Measurements from ENCODE around the gene ADCY5.
A peak's percentile ranks its signal among the peaks of the same experiment; 100 is the strongest.

The ADCY5 gene

DNA sequence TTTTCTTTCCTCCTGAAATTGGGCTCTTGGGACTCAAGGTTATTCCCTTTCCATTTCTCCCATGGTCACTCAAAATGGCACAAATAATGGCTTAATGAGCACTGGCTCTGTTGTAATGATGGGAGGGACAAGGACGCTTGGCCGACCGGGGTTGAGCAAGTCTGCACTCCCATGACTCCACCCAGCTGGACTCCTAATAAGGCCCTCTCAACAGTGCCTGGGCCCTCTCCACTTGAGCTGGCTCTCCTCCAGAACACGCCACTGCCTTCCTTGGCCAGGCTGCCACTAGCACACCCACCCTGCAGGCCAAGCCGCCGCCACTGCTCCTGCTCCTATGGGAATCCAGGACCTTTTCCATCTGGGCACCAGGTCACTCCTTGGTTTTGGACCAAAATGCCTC is 42.3 kb downstream of the ADCY5 start:
- DNase-seq (ENCODE audit: low spot score): no peak

DNA sequence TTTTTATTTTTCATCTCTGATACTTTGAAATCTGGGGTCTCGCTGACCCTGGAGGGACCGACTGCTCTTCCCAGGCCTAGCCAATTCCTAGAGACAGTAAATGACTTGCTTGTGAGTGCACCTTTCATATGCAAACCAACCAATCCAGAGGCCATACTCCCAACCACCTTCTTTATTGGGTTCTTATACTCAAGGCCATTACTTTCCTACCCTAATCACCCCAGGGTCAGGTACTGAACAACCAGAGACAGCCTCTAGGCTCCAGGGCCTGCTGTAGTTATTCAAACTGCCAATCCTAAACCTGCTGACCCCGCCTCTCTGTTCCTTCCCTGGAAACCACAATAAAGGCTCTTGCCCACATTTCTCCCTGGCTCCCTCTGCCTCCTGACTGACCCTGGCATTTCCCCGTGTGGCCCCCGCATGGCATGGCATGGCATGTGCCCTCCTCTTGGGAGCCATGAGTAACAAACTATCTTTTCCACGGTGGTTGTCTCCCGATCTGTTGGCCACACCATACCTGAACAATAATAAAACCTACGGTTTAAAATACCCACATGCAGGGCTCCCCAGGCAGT is 42.9 kb downstream of the ADCY5 start:
- DNase-seq (ENCODE audit: low spot score): no peak

DNA sequence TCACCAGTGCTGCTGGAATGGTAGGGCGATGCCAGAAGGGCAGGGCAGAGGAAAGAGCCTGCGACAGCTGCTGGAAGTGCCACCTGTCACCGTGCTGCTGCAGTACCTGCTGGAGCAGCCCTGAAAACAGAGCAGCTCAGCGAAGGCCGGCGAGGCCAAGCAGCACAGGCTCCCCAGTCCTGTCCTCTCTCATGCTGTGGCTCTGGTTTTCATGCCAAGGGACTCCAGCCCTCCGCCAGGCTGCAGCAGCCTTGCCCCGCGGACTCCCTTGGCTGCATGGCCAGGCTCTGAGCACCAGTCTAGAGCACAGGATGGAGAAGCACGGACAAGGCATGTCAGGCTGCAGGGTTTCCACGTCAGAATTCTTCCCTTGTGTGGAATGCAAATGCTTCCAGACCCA is 43.9 kb downstream of the ADCY5 start:
- DNase-seq (ENCODE audit: low spot score): no peak

DNA sequence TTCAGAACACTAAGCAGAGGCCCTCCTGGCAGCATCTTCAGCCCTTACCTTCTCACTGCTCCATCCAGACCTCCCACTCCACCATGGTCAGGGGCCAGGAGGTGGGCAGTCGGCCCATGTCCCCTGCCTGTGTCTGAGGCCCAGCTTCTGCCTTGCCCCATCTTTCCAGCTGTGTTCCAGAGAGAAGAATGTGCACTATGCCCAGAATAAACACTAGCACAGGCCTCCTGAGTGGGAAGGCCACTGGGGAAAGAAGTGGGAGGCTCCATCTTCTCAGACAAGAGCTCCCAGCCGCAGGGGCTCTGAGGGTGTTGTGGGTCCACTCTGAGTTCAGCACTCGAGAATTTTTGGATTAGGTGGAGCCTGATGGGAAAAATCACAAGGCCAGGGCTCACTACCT is 44.5 kb downstream of the ADCY5 start:
- no peak for DNase-seq (ENCODE audit: low spot score)

DNA sequence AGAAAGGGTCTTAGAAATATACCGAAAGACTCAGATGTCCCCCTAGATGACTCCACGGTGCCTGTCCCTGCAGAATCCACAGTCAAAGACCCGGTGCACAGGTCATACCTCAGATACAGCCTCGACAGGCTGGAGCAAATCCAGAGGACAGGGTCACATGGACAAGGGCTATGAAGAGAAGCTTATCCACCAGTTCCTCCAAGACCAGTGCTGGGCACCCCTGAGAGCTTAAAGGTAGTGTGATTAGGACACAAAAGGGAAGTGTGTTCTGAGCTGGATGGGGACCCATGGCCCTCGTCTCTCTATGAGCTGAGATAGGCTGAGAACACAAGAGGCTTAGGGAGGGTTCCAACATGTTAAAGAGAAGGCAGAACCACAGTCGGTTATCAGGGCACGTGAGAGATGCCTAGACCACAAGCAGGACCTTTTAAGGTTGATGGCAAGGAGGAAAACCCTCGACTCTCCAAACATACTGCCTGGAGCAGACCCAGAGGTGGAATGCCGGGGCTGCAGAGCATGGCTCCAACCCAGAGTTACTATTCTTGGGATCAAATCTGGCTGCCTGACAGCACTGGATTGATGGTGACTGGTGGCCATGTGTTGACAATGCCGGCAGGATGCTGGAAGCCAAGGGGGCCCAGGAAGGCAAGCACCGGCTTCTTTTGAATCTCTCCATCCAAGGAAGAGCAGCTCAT is 46.9 kb downstream of the ADCY5 start:
- DNase-seq (ENCODE audit: low spot score): no peak

DNA sequence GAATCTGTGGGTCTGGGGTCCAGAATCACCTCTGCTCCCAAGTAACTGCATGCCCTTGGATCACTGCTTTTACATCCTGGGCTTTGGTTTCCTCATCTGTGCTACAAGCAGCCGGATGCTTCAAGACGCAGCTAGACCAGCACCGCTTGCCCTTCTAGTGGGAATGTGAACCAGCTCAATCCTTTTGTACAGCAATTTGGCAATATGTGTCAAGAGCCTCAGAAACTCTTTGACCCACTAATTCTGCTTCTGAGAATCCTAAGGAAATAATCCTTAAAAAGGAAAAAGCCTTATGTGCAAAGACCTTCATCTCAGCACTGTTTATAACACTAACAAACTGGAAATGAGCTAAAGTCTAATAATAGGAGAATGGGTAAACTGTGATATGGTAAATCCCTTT is 48.7 kb downstream of the ADCY5 start:
- no peak for DNase-seq (ENCODE audit: low spot score)

DNA sequence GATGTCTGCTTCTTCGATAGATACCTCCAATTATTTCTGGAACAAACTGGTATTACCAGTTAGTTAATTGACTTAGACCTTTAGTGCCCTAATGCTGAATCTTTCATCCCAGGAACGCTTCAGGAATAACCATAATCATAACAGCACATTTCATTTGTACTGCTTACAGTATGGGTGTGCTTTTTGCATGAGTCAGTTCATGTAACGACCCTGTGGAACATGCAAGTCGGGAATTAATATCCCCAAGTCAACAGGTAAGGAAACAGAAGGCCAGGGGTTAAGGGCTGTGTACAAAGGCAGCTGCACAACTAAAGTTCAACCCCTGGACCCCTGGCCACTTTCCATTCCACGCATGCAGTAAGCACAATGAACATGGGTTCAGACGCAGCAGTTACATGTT is 49.2 kb downstream of the ADCY5 start:
- DNase-seq (ENCODE audit: low spot score): no peak

DNA sequence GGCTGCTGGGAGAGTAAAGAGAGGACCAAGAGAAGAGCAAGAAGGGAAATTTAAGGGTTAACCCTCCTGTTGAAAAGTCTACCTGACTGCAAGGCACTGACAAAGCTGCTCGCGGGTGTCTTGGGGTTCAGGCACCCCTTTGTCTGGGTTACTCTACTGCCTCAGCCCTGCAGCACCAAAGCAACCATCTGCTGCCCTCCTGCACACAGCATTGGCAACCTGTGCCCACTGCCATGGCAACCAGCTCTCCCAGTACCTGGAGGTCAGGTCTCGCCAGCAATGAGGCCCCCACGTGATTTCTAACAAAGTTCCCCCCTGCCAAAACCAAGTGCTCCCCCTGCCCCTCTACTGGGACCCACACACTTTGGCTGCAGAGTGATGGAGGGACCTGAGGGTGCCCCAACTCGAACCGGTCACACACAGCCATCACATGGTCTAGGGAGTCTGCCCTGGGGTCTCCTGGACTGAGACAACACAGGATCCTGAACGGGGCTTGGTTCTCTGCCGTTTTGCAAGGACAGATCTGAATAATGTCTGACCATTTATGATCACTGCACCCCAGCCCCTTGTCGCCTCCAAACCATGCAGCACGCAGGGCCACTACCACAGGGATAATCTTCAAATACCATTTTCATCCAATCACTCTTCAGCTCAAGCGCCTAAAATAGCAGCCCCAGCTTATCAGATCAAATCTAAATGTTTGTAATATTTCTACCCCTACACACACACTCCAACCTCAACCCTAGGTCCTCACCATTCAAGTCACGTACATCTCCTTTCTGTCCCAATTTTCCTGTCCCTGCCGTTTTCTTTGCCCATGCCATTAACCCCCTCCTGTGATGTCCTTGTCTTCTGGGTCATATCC is 50.7 kb downstream of the ADCY5 start:
- DNase-seq (ENCODE audit: low spot score): no peak

DNA sequence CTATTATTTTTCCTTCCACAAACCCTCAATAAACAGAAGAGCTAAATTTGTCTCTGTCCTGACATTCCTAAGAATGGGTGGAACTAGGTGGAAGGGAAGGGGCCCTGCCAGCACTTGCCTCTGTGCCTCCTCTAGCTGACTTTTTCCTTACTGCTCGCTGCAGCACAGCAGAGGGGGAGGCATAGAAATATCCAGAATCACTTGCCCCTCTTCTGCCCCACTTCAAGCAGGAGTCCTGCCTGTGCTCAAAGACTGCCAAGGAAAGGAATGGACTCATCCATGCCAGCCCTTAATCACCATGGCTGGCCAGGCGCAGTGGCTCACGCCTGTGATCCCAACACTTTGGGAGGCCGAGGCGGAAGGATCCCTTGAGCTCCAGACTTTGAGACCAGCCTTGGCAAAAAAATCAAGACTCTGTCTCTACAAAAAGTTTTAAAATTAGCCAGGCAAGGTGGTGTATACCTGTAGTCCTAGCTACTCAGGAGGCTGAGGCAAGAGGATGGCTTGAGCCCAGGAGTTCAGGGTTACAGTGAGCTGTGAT is 51.8 kb downstream of the ADCY5 start:
- DNase-seq (ENCODE audit: low spot score): no peak

DNA sequence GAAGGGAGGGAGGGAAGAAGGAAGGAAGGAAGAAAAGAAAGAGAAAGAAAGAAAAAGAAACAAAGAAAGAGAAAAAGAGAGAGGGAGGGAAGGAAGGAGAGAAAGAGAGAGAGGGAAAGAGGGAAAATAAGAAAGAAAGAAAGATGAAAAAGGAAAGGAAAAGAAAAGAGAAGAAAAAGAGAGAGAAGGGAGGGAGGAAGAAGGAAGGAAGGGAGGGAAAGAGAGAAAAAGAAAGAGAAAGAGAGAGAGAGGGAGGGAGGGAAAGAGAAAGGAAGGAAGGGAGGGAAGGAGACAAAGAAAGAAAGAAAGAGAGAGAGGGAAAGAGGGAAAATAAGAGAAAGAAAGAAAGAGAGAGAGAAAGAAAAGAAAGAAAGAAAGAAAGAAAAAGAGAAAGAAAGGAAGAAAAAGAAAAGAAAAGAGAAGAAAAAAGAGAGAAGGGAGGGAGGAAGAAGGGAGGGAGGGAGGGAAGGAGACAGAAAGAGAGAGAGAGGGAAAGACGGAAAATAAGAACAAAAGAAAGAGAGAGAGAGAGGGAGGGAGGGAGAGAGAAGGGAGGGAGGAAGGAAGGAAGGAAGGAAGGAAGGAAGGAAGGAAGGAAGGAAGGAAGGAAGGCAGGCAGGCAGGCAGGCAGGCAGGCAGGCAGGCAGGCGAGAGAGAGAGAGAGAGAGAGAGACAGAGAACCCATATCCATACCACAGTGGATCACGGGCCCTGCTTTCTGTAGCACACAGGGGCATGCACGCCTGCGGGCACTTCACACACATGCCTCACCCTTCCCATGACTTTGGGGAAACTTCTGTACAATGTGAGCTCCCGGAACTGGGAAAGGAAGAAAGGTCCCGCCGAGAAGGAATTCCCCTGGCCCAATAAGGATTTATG is 52.5 kb downstream of the ADCY5 start:
- peak; percentile 9 for DNase-seq (ENCODE audit: low spot score)

DNA sequence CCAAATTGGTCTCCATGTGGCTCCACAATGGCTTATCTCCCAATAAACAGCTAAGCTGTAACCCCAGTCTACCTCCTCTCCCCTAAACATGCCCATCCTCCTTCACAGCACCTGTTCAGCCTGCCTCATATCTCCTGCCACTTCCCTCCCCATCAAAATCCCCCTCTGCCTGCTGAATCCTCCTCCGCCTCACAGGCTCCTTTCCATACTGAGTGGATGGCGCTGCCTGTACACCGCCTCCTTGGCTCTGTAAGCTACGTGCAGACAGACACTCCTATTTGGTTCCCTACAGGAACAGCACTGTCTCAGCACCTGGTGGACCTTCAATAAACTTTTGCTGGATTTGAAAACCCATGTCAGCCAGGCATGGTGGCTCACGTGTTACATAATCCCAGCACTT is 53.7 kb downstream of the ADCY5 start:
- no peak for DNase-seq (ENCODE audit: low spot score)

DNA sequence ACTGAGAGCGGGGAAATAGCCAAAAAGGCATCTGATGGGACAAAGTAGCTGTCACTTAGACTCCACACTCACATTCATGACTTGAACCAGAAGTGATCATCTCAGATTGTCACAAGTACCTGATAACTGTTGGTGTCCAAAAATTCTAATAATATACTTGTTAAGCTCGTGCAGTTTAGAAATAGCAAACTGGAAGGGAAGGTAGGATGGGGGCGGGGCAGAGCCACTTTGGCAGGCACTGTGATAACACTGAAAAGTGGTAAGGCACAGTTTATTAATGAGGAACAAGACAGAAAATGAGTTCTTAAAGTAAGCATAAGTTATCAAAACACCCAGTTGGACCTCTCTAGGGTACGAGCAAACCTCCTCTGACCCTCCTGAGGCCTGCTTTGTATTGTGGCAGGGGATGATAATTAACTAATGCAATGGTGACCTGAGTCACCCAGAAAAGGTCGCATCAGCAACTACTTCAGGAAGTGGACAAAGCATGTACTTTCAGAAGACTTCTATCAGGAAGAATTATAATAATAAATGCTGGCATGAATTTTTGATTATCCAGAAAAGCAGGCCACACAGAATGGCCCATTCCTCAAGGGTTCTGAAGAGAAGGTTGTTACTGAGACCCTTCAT is 54.4 kb downstream of the ADCY5 start:
- peak; percentile 70 for DNase-seq (ENCODE audit: low spot score)

DNA sequence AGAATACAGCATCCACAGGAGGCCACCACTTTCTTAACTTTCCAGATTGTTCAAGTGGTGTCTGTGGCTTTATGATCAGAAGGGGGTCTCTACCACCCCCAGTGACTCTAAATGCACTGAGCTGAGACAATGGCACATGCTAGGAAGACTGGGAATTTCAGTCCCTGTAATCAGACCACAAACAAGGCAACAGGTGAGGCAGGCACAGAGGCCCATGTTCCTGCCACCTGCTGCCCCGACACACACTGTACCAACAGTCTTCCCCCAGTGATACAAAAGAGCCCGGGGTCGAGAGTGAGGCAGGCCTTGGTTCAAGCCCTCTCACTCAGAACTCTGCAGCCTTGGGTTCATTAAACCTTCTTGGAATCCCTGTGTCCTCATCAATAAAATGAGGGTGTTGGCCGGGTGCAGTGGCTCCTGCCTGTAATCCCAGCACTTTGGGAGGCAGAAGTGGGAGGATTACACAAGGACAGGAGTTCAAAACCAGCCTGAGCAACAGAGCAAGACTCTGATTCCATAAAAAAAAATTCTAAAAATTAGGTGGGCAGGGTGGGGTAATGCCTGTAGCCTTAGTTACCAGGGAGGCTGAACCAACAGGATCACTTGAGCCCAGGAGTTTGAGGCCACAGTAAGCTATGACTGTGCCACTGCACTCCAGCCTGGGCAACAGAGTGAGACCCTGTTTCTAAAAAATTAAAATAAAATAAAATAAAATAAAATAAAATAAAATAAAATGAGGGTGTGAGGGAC is 55.8 kb downstream of the ADCY5 start:
- peak; percentile 80 for DNase-seq (ENCODE audit: low spot score)

DNA sequence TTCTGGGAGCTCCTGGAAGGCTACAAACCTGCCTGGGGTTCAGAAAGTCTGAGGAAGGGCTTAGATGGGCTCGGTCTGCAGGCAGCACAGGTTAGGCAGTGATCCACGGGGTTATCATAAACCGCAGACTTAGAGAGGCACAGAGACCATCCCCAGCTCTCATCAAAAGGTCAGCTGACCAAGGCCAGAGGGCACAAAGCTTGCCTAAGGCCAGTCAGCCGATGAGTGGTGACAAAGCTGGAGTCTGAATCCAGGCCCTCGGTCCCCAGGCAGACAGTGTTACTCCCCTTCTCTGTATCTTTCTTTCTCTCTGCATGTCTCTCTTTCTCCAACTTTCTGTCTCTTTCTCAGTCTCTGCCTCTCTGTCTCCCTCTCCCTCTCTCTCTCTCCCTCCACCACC is 56.5 kb downstream of the ADCY5 start:
- DNase-seq (ENCODE audit: low spot score): no peak

DNA sequence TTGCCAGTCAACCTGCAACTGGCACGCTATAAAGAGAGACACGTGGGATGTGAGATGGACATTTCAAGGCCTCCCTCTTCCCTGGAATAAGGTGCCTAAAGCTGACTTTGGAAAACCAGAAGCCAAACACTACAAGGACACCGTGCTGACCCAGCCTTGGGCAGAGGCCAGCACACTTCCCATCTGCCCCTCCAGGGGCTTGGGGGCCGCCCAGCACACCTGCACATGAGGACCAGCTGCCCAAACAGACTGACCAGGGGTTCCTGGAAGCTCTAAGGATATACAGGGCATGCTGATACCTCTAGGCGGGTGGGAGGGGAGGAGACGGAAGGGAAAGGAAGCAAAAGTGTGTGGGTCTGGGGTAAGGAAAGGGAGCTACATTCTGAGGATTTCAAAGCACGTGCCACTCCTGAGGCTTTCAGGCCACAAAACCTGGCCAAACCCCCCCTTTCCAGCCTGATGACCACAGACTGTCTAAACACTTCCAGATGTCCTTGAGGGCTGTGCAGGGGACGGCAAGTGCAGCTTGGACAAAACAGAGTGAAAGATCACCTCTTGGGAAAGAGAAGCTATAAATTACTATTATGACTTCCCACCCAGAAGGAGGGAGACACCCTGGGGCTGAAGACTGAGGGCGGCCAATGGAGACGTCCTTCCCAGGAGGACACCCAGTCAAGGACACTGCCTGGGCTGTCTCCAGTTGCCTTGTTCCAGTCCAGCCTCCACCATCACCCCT is 57.9 kb downstream of the ADCY5 start:
- no peak for DNase-seq (ENCODE audit: low spot score)

DNA sequence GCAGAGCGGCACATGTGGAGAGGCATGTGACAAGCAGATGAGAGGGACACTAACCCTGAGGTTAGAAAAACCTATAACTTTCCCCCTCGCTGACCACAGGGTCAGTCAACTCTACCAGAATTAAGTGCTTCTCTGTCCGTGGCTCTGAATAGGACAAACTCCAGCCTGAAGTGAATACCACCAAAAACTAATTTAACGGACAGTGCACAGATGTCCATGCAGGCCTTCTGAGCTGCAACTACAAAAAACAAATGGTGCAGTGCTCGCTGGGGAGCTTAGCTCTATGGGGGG is 59.3 kb downstream of the ADCY5 start:
- no peak for DNase-seq (ENCODE audit: low spot score)

DNA sequence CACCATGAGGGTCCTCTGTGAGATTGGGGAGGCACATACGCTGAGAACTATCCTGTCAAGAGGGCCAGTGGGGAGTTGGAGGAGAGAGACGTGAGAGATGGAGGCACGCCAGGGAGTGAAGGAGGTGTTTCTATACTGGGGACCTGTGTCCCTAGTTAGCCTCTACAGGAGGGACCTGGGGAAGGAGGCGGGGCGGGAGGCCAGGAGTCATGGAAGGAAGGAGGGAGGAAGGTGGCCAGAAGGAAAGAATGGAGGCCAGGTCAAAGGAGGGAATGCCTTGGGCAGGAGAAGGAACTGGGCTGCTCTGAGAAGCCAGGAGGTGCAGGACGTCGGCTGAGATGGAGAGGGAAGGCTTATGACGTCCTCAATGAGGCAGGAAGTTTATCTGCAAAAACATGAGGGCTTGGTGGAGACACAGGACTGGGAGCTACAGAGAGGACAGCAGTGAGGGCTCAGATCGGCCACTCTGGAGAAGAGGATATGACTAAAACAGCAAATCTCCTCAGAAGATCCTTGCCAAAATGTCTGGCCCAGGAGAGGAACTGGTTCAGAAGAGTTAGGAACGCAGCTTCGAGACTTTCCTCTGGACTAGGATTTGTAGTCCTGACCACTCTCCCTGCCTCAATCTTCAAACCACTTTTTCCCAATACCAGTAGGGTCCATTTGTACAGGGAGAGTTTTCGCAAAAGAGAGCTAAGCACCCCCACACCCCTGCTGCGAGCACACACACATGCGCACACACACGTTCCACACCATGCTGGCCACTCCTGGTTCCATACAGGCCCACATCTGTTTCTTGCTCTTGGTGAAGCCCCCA is 59.9 kb downstream of the ADCY5 start:
- no peak for DNase-seq (ENCODE audit: low spot score)

DNA sequence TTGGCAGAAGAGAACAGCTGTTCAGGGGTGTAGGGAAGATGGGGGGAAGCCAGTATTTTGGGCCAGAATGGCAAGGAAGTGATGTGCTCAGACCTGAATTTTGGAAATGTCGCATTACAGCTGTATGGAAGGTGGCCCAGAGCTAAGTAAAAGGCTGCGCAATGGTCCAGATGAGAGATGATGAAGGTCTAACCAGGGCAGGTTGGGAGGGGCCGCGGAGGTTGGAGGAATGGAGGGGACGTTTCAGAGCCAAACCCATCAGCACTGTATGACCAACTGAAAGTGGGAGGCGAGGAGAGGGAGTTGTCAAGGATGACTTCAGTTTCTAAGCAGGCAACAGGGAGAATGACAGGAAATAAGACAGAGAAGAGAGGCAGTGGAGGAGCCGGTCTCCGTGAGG is 60.8 kb downstream of the ADCY5 start:
- DNase-seq (ENCODE audit: low spot score): no peak

DNA sequence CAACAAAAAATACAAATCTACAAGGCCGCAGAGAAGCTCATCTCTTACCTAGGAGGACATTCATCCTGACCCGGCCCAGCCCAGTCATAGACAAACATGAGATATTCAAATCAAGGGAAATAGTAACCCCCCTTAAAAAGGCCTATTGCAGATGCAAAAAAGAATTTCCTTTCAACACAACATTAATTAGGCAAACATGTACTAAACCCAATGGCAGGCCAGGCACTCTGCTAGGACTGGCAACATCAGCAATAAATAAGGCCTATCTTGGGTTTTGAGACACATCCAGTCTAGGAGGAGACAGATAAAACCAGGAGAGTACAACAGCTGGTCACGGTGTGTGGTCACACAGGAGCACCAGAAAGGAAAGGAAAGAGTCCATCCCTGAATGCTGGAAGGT is 61.4 kb downstream of the ADCY5 start:
- peak; percentile 11 for DNase-seq (ENCODE audit: low spot score)
